Hepatocyte (in vitro differentiated cells): ENCODE results near the gene ATF6. TPM values are rescaled to one million over a fixed set of nuclear protein-coding genes. Genes with fewer than 3 reads are reported as not detected.

ENCODE experiments used
- DNase-seq: peaks from one replicate; pipeline ENCODE4 v3.0.0-alpha.2; 2016; ENCODE audit warnings: low spot score
- H2AFZ ChIP-seq: fragments of 200-600 bp; sonication (generic); 2 replicates; pipeline ENCODE4 v1.6.0; 2016; ENCODE audit warnings: antibody characterized with exemption, mild to moderate bottlenecking
- H3K27ac ChIP-seq: fragments of 200-600 bp; sonication (generic); 2 replicates; pipeline ENCODE4 v1.5.1; 2016; ENCODE audit warnings: mild to moderate bottlenecking
- H3K27me3 ChIP-seq: fragments of 200-600 bp; sonication (generic); 2 replicates; pipeline ENCODE4 v1.6.1; 2016
- H3K36me3 ChIP-seq: fragments of 200-600 bp; sonication (generic); replicated peaks from 2 replicates; pipeline ENCODE4 v1.5.1; 2016; ENCODE audit warnings: low read depth; ENCODE audit not compliant: insufficient read depth
- H3K4me1 ChIP-seq: fragments of 200-600 bp; sonication (generic); 2 replicates; pipeline ENCODE4 v1.5.1; 2016; ENCODE audit warnings: mild to moderate bottlenecking, moderate library complexity; ENCODE audit not compliant: insufficient read depth
- H3K4me2 ChIP-seq: fragments of 200-600 bp; sonication (generic); 2 replicates; pipeline ENCODE4 v1.6.0; 2016
- H3K4me3 ChIP-seq: fragments of 200-600 bp; sonication (generic); 2 replicates; pipeline ENCODE4 v1.5.1; 2016; ENCODE audit warnings: mild to moderate bottlenecking
- H3K79me2 ChIP-seq: fragments of 200-600 bp; sonication (generic); 2 replicates; pipeline ENCODE4 v1.6.0; 2017; ENCODE audit warnings: mild to moderate bottlenecking
- H3K9me2 ChIP-seq: fragments of 200-600 bp; sonication (generic); replicated peaks from 2 replicates; pipeline ENCODE4 v1.6.0; 2017; ENCODE audit warnings: mild to moderate bottlenecking; ENCODE audit not compliant: insufficient read depth
- H3K9me3 ChIP-seq: fragments of 200-600 bp; sonication (generic); 2 replicates; pipeline ENCODE4 v1.5.1; 2016; ENCODE audit warnings: low read depth, mild to moderate bottlenecking
- H4K20me1 ChIP-seq: fragments of 200-600 bp; sonication (generic); 2 replicates; pipeline ENCODE4 v1.6.0; 2016; ENCODE audit warnings: mild to moderate bottlenecking; ENCODE audit not compliant: insufficient read depth, poor library complexity, severe bottlenecking
- EZH2 ChIP-seq: fragments of 200-600 bp; sonication (generic); IDR thresholded peaks from 2 replicates; pipeline ENCODE4 v1.6.1; 2016; ENCODE audit warnings: antibody characterized with exemption, mild to moderate bottlenecking, borderline replicate concordance
- EZH2phosphoT487 ChIP-seq: fragments of 200-600 bp; sonication (generic); IDR thresholded peaks from one replicate; pipeline ENCODE4 v1.6.1; 2018; ENCODE audit warnings: antibody characterized with exemption, mild to moderate bottlenecking, low read depth, moderate library complexity; ENCODE audit not compliant: unreplicated experiment, severe bottlenecking
- WGBS: methylation state at CpG from one replicate; pipeline ENCODE4 v1.1.6; 2016; ENCODE audit warnings: low lambda C conversion rate; ENCODE audit errors: missing lambda C conversion rate; 5-methylcytosine and 5-hydroxymethylcytosine counted together
- polyA plus RNA-seq: library from polyadenylated mRNA; unstranded; fragments of >200 nt; fragmentation: Nextera tagmentation; extraction: Ambion mirVana; gene quantifications from 2 replicates; pipeline ENCODE4 v1.2.1, GENCODE V29; 2016
- total RNA-seq: library from RNA; depleted of rRNA; stranded (reverse); fragments of >200 nt; gene quantifications from 2 replicates; pipeline ENCODE4 v1.2.3, GENCODE V29; 2014
- TF ChIP-seq, protein P1 (sequence below): fragments of 200-600 bp; sonication (generic); IDR thresholded peaks from 2 replicates; pipeline ENCODE4 v1.5.1; 2016; ENCODE audit warnings: antibody characterized with exemption, mild to moderate bottlenecking; ENCODE audit not compliant: poor library complexity

The ATF6 gene
- total and polyA plus RNA-seq, 2 experiments from 2014 or later: 15.3 to 29.8 TPM

DNA sequence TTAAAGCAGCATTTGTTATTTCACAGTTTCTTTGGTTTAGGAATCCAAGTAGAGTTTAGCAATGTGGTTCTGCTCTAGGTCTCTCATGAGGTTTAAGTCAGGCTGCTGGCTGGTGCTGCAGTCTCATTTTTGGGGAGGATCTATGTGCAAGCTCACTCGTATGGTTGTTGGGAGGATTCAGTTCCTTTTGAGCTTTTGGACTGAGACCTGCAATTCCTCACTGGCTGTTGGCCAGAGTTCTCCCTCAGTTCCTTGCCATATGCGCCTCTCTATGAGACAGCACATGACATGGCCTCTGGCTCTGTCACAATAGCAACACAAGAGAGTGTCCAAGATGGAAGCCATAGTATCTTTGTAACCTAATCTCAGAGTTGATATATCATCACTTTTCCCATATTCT, 166.5 kb downstream of the ATF6 start:
- Histone ChIP-seq H3K27ac (no peak overlapping the region), H3K9me3 (no peaks in the 10 kb centered on the region), H3K4me1 (no peaks in the 10 kb centered on the region), H3K4me2 (no peak overlapping the region), H4K20me1 (no peaks in the 10 kb centered on the region), H3K79me2 (no peaks in the 10 kb centered on the region), H3K4me3 (no peak overlapping the region), H3K36me3 (no peaks in the 10 kb centered on the region), H3K27me3 (no peaks in the 10 kb centered on the region), H3K9me2 (no peaks in the 10 kb centered on the region), H2AFZ (no peak overlapping the region)
- 95% methylated on average over 2 of the region's 2 CpGs for WGBS
- TF ChIP-seq, protein P1, sequence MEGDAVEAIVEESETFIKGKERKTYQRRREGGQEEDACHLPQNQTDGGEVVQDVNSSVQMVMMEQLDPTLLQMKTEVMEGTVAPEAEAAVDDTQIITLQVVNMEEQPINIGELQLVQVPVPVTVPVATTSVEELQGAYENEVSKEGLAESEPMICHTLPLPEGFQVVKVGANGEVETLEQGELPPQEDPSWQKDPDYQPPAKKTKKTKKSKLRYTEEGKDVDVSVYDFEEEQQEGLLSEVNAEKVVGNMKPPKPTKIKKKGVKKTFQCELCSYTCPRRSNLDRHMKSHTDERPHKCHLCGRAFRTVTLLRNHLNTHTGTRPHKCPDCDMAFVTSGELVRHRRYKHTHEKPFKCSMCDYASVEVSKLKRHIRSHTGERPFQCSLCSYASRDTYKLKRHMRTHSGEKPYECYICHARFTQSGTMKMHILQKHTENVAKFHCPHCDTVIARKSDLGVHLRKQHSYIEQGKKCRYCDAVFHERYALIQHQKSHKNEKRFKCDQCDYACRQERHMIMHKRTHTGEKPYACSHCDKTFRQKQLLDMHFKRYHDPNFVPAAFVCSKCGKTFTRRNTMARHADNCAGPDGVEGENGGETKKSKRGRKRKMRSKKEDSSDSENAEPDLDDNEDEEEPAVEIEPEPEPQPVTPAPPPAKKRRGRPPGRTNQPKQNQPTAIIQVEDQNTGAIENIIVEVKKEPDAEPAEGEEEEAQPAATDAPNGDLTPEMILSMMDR: no peak
- TF ChIP-seq EZH2phosphoT487: no peak
- TF ChIP-seq EZH2: no peak
- no peak for DNase-seq

- Histone ChIP-seq H3K27ac (no peak overlapping the region), H3K4me3 (no peak overlapping the region), H3K9me2 (no peaks in the 10 kb centered on the region), H3K79me2 (no peaks in the 10 kb centered on the region), H2AFZ (no peak overlapping the region), H3K4me2 (no peak overlapping the region), H3K27me3 (no peaks in the 10 kb centered on the region), H4K20me1 (no peaks in the 10 kb centered on the region), H3K9me3 (no peaks in the 10 kb centered on the region), H3K4me1 (no peaks in the 10 kb centered on the region), H3K36me3 (no peaks in the 10 kb centered on the region)
- no peak for DNase-seq
- TF ChIP-seq, protein P1: no peak
- TF ChIP-seq EZH2 (no peak), EZH2phosphoT487 (no peak)
- WGBS: 87% methylated on average over 6 of the region's 6 CpGs
Measured at GRCh38 chr1:161933592-161934588, 167.8 kb downstream of the ATF6 start.

DNA sequence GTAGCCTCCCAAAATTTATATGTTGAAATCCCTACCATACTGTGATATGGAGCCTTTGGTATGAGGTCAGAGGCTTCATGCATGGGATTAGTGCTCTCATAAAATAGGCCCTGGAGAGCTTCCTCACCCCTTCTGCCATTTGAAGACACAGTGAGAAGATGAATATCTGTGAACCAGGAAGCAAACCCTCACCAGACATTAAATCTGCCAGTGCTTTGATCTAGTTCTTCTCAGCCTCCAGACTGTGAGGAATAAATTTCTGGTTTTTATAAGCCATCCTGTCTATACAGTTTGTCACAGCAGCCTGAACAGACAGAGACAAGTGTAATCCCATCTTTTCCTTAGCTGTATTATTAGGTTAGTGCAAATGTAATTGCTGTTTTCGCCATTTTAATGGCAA, 169.1 kb downstream of the ATF6 start:
- 97% methylated on average over 1 of the region's 1 CpG for WGBS

More for the DNA sequence above, 169.1 kb downstream of the ATF6 start:
- Histone ChIP-seq H3K27ac (no peak overlapping the region), H3K4me1 (no peaks in the 10 kb centered on the region), H3K4me2 (no peak overlapping the region), H4K20me1 (no peaks in the 10 kb centered on the region), H3K9me3 (no peaks in the 10 kb centered on the region), H2AFZ (no peak overlapping the region), H3K4me3 (no peak overlapping the region), H3K9me2 (no peaks in the 10 kb centered on the region), H3K27me3 (no peaks in the 10 kb centered on the region), H3K36me3 (no peaks in the 10 kb centered on the region), H3K79me2 (no peaks in the 10 kb centered on the region)
- TF ChIP-seq EZH2 (no peak), EZH2phosphoT487 (no peak)
- TF ChIP-seq, protein P1: no peak
- no peak for DNase-seq
